ENCODE results near the gene BTBD9.
A peak's percentile ranks its signal among the peaks of the same experiment; 100 is the strongest.

Gene BTBD9

GRCh38 chr6:38179794-38180430, 459.8 kb downstream of the BTBD9 start:
- Histone ChIP-seq H3K9me3 (no peaks in the 10 kb centered on the region), H3K27me3 (no peaks in the 10 kb centered on the region), H3K4me3 (ENCODE audit: low read depth, low read length) (no peak overlapping the region), H3K36me3 (no peaks in the 10 kb centered on the region), H3K4me1 (no peaks in the 10 kb centered on the region; the same call in 1 of the 2 replicates)
- no peak for TF ChIP-seq CTCF (IDR thresholded peaks at IDR 0.05; ENCODE audit: low read depth, low read length)
- DNase-seq = no peak

GRCh38 chr6:38179300-38179699, 460.4 kb downstream of the BTBD9 start:
- no peak for DNase-seq
- Histone ChIP-seq H3K27me3 (no peaks in the 10 kb centered on the region), H3K9me3 (no peaks in the 10 kb centered on the region), H3K4me3 (ENCODE audit: low read depth, low read length) (no peak overlapping the region), H3K4me1 (no peaks in the 10 kb centered on the region; the same call in 1 of the 2 replicates), H3K36me3 (no peaks in the 10 kb centered on the region)
- TF ChIP-seq CTCF (IDR thresholded peaks at IDR 0.05; ENCODE audit: low read depth, low read length) = 0 out of 2 replicates have a peak, but pooled peaks have one; percentile 8

- no peak for TF ChIP-seq CTCF (IDR thresholded peaks at IDR 0.05; ENCODE audit: low read depth, low read length)
- no peak overlapping the region for H3K4me3 ChIP-seq (ENCODE audit: low read depth, low read length)
- H3K27me3 ChIP-seq = no peaks in the 10 kb centered on the region
- DNase-seq = no peak
- no peaks in the 10 kb centered on the region for H3K36me3 ChIP-seq
- no peaks in the 10 kb centered on the region for H3K9me3 ChIP-seq
- no peaks in the 10 kb centered on the region; the same call in 1 of the 2 replicates for H3K4me1 ChIP-seq
These were observed 461.2 kb downstream of the BTBD9 start for GRCh38 chr6:38178584-38178886.

GRCh38 chr6:38177882-38178583, 461.7 kb downstream of the BTBD9 start:
- no peaks in the 10 kb centered on the region; the same call in 1 of the 2 replicates for H3K4me1 ChIP-seq
- DNase-seq = no peak
- no peaks in the 10 kb centered on the region for H3K27me3 ChIP-seq
- H3K36me3 ChIP-seq = no peaks in the 10 kb centered on the region
- TF ChIP-seq CTCF (IDR thresholded peaks at IDR 0.05; ENCODE audit: low read depth, low read length) = no peak
- H3K9me3 ChIP-seq = no peaks in the 10 kb centered on the region
- H3K4me3 ChIP-seq (ENCODE audit: low read depth, low read length) = no peak overlapping the region

- H3K4me3 ChIP-seq (ENCODE audit: low read depth, low read length) = no peak overlapping the region
- H3K27me3 ChIP-seq = no peaks in the 10 kb centered on the region
- H3K4me1 ChIP-seq = no peaks in the 10 kb centered on the region; the same call in 1 of the 2 replicates
- H3K36me3 ChIP-seq = no peaks in the 10 kb centered on the region
- no peaks in the 10 kb centered on the region for H3K9me3 ChIP-seq
- TF ChIP-seq CTCF (IDR thresholded peaks at IDR 0.05; ENCODE audit: low read depth, low read length) = no peak
- no peak for DNase-seq
These were observed 462.7 kb downstream of the BTBD9 start for GRCh38 chr6:38176797-38177751.
